ENCODE results near the gene ANKRD29. TPM values are rescaled to one million over a fixed set of nuclear protein-coding genes. Genes with fewer than 3 reads are reported as not detected.

Gene ANKRD29
- total and polyA plus RNA-seq, 2 of the 4 experiments (the other 2 are of a cell fraction) = 0.18 to 0.31 TPM

DNA sequence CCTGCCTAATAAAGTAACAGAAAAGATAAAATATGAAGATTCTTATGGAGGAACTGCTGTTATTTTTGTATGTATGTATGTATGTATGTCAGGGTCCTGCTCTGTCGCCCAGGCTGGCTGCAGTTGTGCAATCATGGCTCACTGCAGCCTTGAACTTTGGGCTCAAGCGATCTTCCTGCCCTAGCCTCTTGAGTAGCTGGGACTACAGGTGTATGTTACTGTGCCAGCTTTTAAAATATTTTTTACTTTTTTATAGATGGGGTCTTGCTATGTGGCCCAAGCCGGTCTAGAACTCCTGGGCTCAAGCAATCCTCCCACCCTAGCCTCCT is 26.7 kb downstream of the ANKRD29 start:
- no CpG with 5 or more reads among the region's 3 CpGs for WGBS, 2 experiments (ENCODE audit: extremely low coverage in 2 of 2, insufficient read length in 1 of 2)
- Histone ChIP-seq H3K23ac (ENCODE audit: low read depth, low read length) (no peak overlapping the region), H3K4ac (ENCODE audit: low read depth, low read length) (no peak overlapping the region), H3K9ac (ENCODE audit: low read depth, low read length) (no peak overlapping the region), H3K14ac (replicated peaks; ENCODE audit: low read depth, low read length) (no peak overlapping the region), H3K56ac (ENCODE audit: extremely low read depth, insufficient read depth, low read length) (no peak overlapping the region), H4K20me1 (ENCODE audit: insufficient read depth, low read length) (no peaks in the 10 kb centered on the region), H4K5ac (ENCODE audit: low read depth, low read length) (no peak overlapping the region), H2BK20ac (ENCODE audit: low read depth, low read length) (no peak overlapping the region), H3K27ac (ENCODE audit: insufficient read depth, low read length) (no peak overlapping the region), H3K18ac (ENCODE audit: low read depth, low read length) (no peak overlapping the region), H4K91ac (ENCODE audit: insufficient read depth, low read depth, low read length) (no peak overlapping the region), H2BK15ac (ENCODE audit: low read depth, low read length) (no peak overlapping the region), H3K9me3 (ENCODE audit: control insufficient read depth, insufficient read depth, low read length) (no peaks in the 10 kb centered on the region), H2BK5ac (ENCODE audit: low read depth, low read length, poor library complexity, severe bottlenecking) (no peak overlapping the region), H4K8ac (ENCODE audit: low read depth in 2 of 2, low read length in 2 of 2) (no peak overlapping the region), H2BK120ac (ENCODE audit: low read depth, low read length) (no peak overlapping the region), H3K36me3 (ENCODE audit: control insufficient read depth, insufficient read depth, low read length) (no peaks in the 10 kb centered on the region), H2AK9ac (replicated peaks; ENCODE audit: low read depth, low read length, poor library complexity) (no peak overlapping the region), H3K79me1 (ENCODE audit: low read depth in 1 of 2, low read length in 2 of 2) (no peaks in the 10 kb centered on the region), H2AK5ac (ENCODE audit: low read depth, low read length) (no peak overlapping the region), H3K4me3 (ENCODE audit: insufficient read depth, low read depth, low read length) (no peak overlapping the region), H2AFZ (replicated peaks; ENCODE audit: low read length, poor library complexity) (no peak overlapping the region), H3K27me3 (ENCODE audit: control insufficient read depth, insufficient read depth, low read length) (peaks cover 8% of the 10 kb centered on the region; the same call in 1 of the 2 replicates), H3K4me2 (ENCODE audit: low read depth, low read length) (no peak overlapping the region), H3K4me1 (ENCODE audit: control insufficient read depth, insufficient read depth, low read length) (peaks cover 2% of the 10 kb centered on the region; the same call in 1 of the 2 replicates), H3K9me1 (ENCODE audit: insufficient read depth, low read length) (peaks cover 3% of the 10 kb centered on the region; the same call in 1 of the 2 replicates)
- POLR2A ChIA-PET (ENCODE audit: unreplicated experiment) = no interaction called here
- dilution Hi-C loops (cut with HindIII; ENCODE audit: low sequenced_read_pairs, unreplicated experiment) (no loop called here), in situ Hi-C loops (cut with MboI; ENCODE audit: low sequenced_read_pairs) (no loop called here), intact Hi-C loops (cut with micrococcal nuclease) (no loop called here)
- BruUV-seq (replicated peaks) = no TSS peak
- no peak for ATAC-seq (ENCODE audit: low read depth)
- no peak for TF ChIP-seq MAFK (IDR thresholded peaks at IDR 0.05; ENCODE audit: low read depth, low read length)
- CTCF ChIA-PET = no interaction called here
- DNase-seq = no peak

Measured in IMR-90 (cell line).